HCEC 1CT (cell line): ENCODE data around the gene PARVA.

Experiments used
- DNase-seq: peaks from one replicate; pipeline ENCODE4 v3.0.0-alpha.2; 2017

Gene PARVA

GRCh38 chr11:12434325-12434654, 56.9 kb downstream of the PARVA start:
- peak; percentile 23 for DNase-seq

GRCh38 chr11:12435264-12435663, 57.9 kb downstream of the PARVA start:
- no peak for DNase-seq

GRCh38 chr11:12436266-12436665, 58.9 kb downstream of the PARVA start:
- DNase-seq: no peak

GRCh38 chr11:12438291-12438690, 60.9 kb downstream of the PARVA start:
- no peak for DNase-seq

- no peak for DNase-seq
Observed at GRCh38 chr11:12439615-12440014, 62.2 kb downstream of the PARVA start.

GRCh38 chr11:12440565-12440964, 63.2 kb downstream of the PARVA start:
- DNase-seq: no peak

- DNase-seq: peak; percentile 73
Observed at GRCh38 chr11:12441231-12441861, 64.0 kb downstream of the PARVA start.

GRCh38 chr11:12444601-12445000, 67.2 kb downstream of the PARVA start:
- DNase-seq: no peak

- DNase-seq: no peak
Observed at GRCh38 chr11:12445001-12445400, 67.6 kb downstream of the PARVA start.

GRCh38 chr11:12446863-12447262, 69.5 kb downstream of the PARVA start:
- no peak for DNase-seq

- DNase-seq: peak; percentile 61
Observed at GRCh38 chr11:12448131-12448939, 71.0 kb downstream of the PARVA start.

- DNase-seq: peak; percentile 45
Observed at GRCh38 chr11:12449961-12450715, 72.8 kb downstream of the PARVA start.

GRCh38 chr11:12451179-12451814, 73.9 kb downstream of the PARVA start:
- no peak for DNase-seq

GRCh38 chr11:12453243-12453642, 75.9 kb downstream of the PARVA start:
- DNase-seq: no peak

GRCh38 chr11:12454782-12455181, 77.4 kb downstream of the PARVA start:
- peak; percentile 70 for DNase-seq

GRCh38 chr11:12455938-12456337, 78.6 kb downstream of the PARVA start:
- peak; percentile 70 for DNase-seq

- DNase-seq: peak; percentile 63
Observed at GRCh38 chr11:12456651-12457579, 79.5 kb downstream of the PARVA start.

- no peak for DNase-seq
Observed at GRCh38 chr11:12458042-12458441, 80.7 kb downstream of the PARVA start.

GRCh38 chr11:12459374-12459773, 82.0 kb downstream of the PARVA start:
- DNase-seq: no peak

- no peak for DNase-seq
Observed at GRCh38 chr11:12459865-12460444, 82.6 kb downstream of the PARVA start.

- no peak for DNase-seq
Observed at GRCh38 chr11:12460466-12460865, 83.1 kb downstream of the PARVA start.

GRCh38 chr11:12461516-12461915, 84.1 kb downstream of the PARVA start:
- DNase-seq: no peak
